ENCODE measurements around the gene YY1.
"Not testable (repeated sequence)": the region's sequence is repeated elsewhere in the genome, so short reads cannot be mapped to it uniquely, and the experiment has no call there.

The YY1 gene

GRCh38 chr14:100246809-100247428 is 8.0 kb downstream of the YY1 start:
- no peak for DNase-seq

- no peak for DNase-seq
Observed at GRCh38 chr14:100250732-100251465, 12.0 kb downstream of the YY1 start.

- DNase-seq: no peak
Observed at GRCh38 chr14:100252684-100253083, 13.7 kb downstream of the YY1 start.

GRCh38 chr14:100256339-100256895 is 17.5 kb downstream of the YY1 start:
- no peak for DNase-seq

GRCh38 chr14:100261621-100262020 is 22.7 kb downstream of the YY1 start:
- DNase-seq: no peak

- DNase-seq: no peak
Observed at GRCh38 chr14:100262545-100262944, 23.6 kb downstream of the YY1 start.

GRCh38 chr14:100263141-100263540 is 24.2 kb downstream of the YY1 start:
- DNase-seq: no peak

GRCh38 chr14:100267990-100268389 is 29.0 kb downstream of the YY1 start:
- no peak for DNase-seq

- DNase-seq: no peak
Observed at GRCh38 chr14:100268591-100269207, 29.8 kb downstream of the YY1 start.

GRCh38 chr14:100271247-100271939 is 32.4 kb downstream of the YY1 start:
- peak; percentile 30 for DNase-seq

- no peak for DNase-seq
Observed at GRCh38 chr14:100274250-100274649, 35.3 kb downstream of the YY1 start.

- DNase-seq: no peak
Observed at GRCh38 chr14:100275214-100275613, 36.3 kb downstream of the YY1 start.

GRCh38 chr14:100278702-100279101 is 39.8 kb downstream of the YY1 start:
- DNase-seq: no peak

GRCh38 chr14:100279133-100279532 is 40.2 kb downstream of the YY1 start:
- no peak for DNase-seq

GRCh38 chr14:100279563-100279962 is 40.6 kb downstream of the YY1 start:
- no peak for DNase-seq

- no peak for DNase-seq
Observed at GRCh38 chr14:100281286-100282082, 42.5 kb downstream of the YY1 start.

- no peak for DNase-seq
Observed at GRCh38 chr14:100282083-100282350, 43.1 kb downstream of the YY1 start.

- DNase-seq: no peak
Observed at GRCh38 chr14:100282766-100283419, 43.9 kb downstream of the YY1 start.

- not testable (repeated sequence) for DNase-seq
Observed at GRCh38 chr14:100283436-100283835, 44.5 kb downstream of the YY1 start.

- DNase-seq: no peak
Observed at GRCh38 chr14:100283984-100284881, 45.3 kb downstream of the YY1 start.

All from effector CD4-positive, alpha-beta T cell (primary cell).